SJSA1 (cell line): ENCODE results near the gene INKA2. TPM values are rescaled to one million over a fixed set of nuclear protein-coding genes. Genes with fewer than 3 reads are reported as not detected.

Experiments used
- DNase-seq, 2 experiments: peaks; one replicate each; pipeline ENCODE4 v3.0.0-alpha.2; 2015 to 2020; ENCODE audit warnings: low spot score in 2 of 2, low read depth in 1 of 2
- H3K27ac ChIP-seq: fragments of 250-450 bp; sonication (Bioruptor Pico); 2 replicates; pipeline ENCODE4 v1.5.1; 2020; ENCODE audit warnings: mild to moderate bottlenecking, moderate library complexity
- H3K27me3 ChIP-seq: fragments of 250-450 bp; sonication (Bioruptor Pico); replicated peaks from 2 replicates; pipeline ENCODE4 v1.5.1; 2020; ENCODE audit warnings: mild to moderate bottlenecking, moderate library complexity
- H3K36me3 ChIP-seq: fragments of 250-450 bp; sonication (Bioruptor Pico); 2 replicates; pipeline ENCODE4 v1.5.1; 2020; ENCODE audit warnings: mild to moderate bottlenecking
- H3K4me1 ChIP-seq: fragments of 250-450 bp; sonication (Bioruptor Pico); replicated peaks from 2 replicates; pipeline ENCODE4 v1.6.1; 2021; ENCODE audit warnings: mild to moderate bottlenecking
- H3K4me3 ChIP-seq: fragments of 250-450 bp; sonication (Bioruptor Pico); 2 replicates; pipeline ENCODE4 v1.5.1; 2020; ENCODE audit warnings: mild to moderate bottlenecking
- H3K9me3 ChIP-seq: fragments of 250-450 bp; sonication (Bioruptor Pico); replicated peaks from 2 replicates; pipeline ENCODE4 v1.5.1; 2020; ENCODE audit warnings: mild to moderate bottlenecking
- total RNA-seq: library from RNA; depleted of rRNA; stranded (reverse); fragments of >200 nt; shearing (Covaris generic); gene quantifications from 2 replicates; pipeline ENCODE4 v1.2.3, GENCODE V29; 2014

The INKA2 gene
- total RNA-seq, 1 experiment from 2014 or later = 3.4 TPM

GRCh38 chr1:111720977-111721786 is 18.0 kb downstream of the INKA2 start:
- Histone ChIP-seq H3K27me3 (no peaks in the 10 kb centered on the region), H3K27ac (peak overlapping the region; percentile 88), H3K4me3 (no peak overlapping the region), H3K9me3 (no peaks in the 10 kb centered on the region), H3K4me1 (peaks cover 56% of the 10 kb centered on the region), H3K36me3 (peaks cover 6% of the 10 kb centered on the region; the same call in 1 of the 2 replicates)
- no peak for DNase-seq

- H3K27me3 ChIP-seq = no peaks in the 10 kb centered on the region
- H3K9me3 ChIP-seq = no peaks in the 10 kb centered on the region
- DNase-seq = peak; percentile 84 to 85
- peaks cover 49% of the 10 kb centered on the region for H3K4me1 ChIP-seq
- no peak overlapping the region for H3K4me3 ChIP-seq
- peaks cover 6% of the 10 kb centered on the region for H3K36me3 ChIP-seq
- H3K27ac ChIP-seq = peak overlapping the region; percentile 88
Measured at GRCh38 chr1:111720274-111720976, 18.8 kb downstream of the INKA2 start.

- Histone ChIP-seq H3K4me1 (peaks cover 43% of the 10 kb centered on the region), H3K4me3 (no peak overlapping the region), H3K9me3 (no peaks in the 10 kb centered on the region), H3K27me3 (no peaks in the 10 kb centered on the region), H3K36me3 (peaks cover 6% of the 10 kb centered on the region), H3K27ac (peak overlapping the region; percentile 88)
- DNase-seq = peak; percentile 90 to 92
Measured at GRCh38 chr1:111719674-111720132, 19.5 kb downstream of the INKA2 start.

- DNase-seq = no peak
- peaks cover 43% of the 10 kb centered on the region for H3K4me1 ChIP-seq
- H3K27me3 ChIP-seq = no peaks in the 10 kb centered on the region
- H3K36me3 ChIP-seq = peaks cover 3% of the 10 kb centered on the region
- no peak overlapping the region for H3K4me3 ChIP-seq
- H3K27ac ChIP-seq = no peak overlapping the region
- no peaks in the 10 kb centered on the region for H3K9me3 ChIP-seq
Measured at GRCh38 chr1:111719135-111719534, 20.1 kb downstream of the INKA2 start.

DNA sequence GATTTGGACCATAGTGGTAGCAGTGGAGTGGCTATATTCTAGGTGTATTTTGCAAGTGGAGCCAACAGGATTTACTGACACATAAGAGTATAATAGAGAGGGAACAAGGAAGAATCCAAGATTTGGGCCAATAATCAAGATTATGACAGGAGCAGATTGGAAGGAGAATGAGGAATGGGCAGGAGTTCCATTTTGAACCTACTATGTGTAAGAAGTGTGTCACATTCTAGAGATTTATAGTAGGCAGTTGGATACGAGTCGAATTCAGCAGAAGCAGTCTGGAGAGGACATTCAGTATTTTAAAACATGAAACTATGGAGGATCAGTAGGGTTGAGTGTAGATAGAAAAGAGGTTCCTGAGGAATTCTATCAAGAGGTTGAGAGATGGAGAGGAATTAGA is 21.7 kb downstream of the INKA2 start:
- Histone ChIP-seq H3K4me3 (no peak overlapping the region), H3K36me3 (no peaks in the 10 kb centered on the region; the same call in 1 of the 2 replicates), H3K27ac (no peak overlapping the region), H3K27me3 (no peaks in the 10 kb centered on the region), H3K9me3 (no peaks in the 10 kb centered on the region), H3K4me1 (peaks cover 37% of the 10 kb centered on the region)
- DNase-seq = no peak

GRCh38 chr1:111716333-111716732 is 22.9 kb downstream of the INKA2 start:
- Histone ChIP-seq H3K9me3 (no peaks in the 10 kb centered on the region), H3K4me1 (peaks cover 26% of the 10 kb centered on the region), H3K4me3 (no peak overlapping the region), H3K27me3 (no peaks in the 10 kb centered on the region), H3K36me3 (no peaks in the 10 kb centered on the region; the same call in 1 of the 2 replicates), H3K27ac (no peak overlapping the region)
- DNase-seq = no peak

GRCh38 chr1:111709986-111710385 is 29.2 kb downstream of the INKA2 start:
- H3K36me3 ChIP-seq = peaks cover 11% of the 10 kb centered on the region
- H3K4me1 ChIP-seq = peaks cover 50% of the 10 kb centered on the region
- H3K4me3 ChIP-seq = no peak overlapping the region
- no peak for DNase-seq
- H3K27ac ChIP-seq = no peak overlapping the region
- H3K9me3 ChIP-seq = no peaks in the 10 kb centered on the region
- H3K27me3 ChIP-seq = no peaks in the 10 kb centered on the region

GRCh38 chr1:111707906-111708305 is 31.3 kb downstream of the INKA2 start:
- Histone ChIP-seq H3K27ac (peak overlapping the region; percentile 73), H3K27me3 (no peaks in the 10 kb centered on the region), H3K36me3 (peaks cover 18% of the 10 kb centered on the region), H3K4me1 (peaks cover 59% of the 10 kb centered on the region), H3K9me3 (no peaks in the 10 kb centered on the region), H3K4me3 (no peak overlapping the region)
- peak; percentile 84 for DNase-seq

GRCh38 chr1:111706921-111707320 is 32.3 kb downstream of the INKA2 start:
- Histone ChIP-seq H3K36me3 (peaks cover 19% of the 10 kb centered on the region), H3K4me3 (no peak overlapping the region), H3K27ac (peak overlapping the region; percentile 73), H3K27me3 (no peaks in the 10 kb centered on the region), H3K9me3 (no peaks in the 10 kb centered on the region), H3K4me1 (peaks cover 59% of the 10 kb centered on the region)
- peak in 1 of 2 experiments; percentile 67 for DNase-seq

DNA sequence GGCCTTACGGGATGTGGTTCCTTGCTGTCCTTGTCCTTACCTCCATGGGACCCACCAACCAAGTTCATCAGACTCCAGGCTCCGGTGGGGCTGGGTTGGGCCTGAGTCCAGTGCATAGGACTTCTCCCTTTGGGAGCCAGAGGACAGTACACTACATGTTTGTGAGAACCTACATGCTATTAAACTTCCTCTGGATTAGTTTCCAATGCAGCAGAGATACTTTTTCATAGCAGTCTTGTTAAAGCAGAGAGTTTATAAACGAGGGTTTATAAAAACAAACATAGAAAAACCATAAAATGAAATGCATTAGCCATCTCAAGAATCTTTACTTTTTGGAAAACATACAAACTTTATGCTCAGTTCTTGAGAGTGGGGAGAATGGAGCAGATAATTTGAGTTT is 33.4 kb downstream of the INKA2 start:
- H3K27ac ChIP-seq = peak overlapping the region; percentile 73
- peaks cover 59% of the 10 kb centered on the region for H3K4me1 ChIP-seq
- peak in 1 of 2 experiments; percentile 50 for DNase-seq
- no peaks in the 10 kb centered on the region for H3K27me3 ChIP-seq
- H3K36me3 ChIP-seq = peaks cover 30% of the 10 kb centered on the region
- no peaks in the 10 kb centered on the region for H3K9me3 ChIP-seq
- H3K4me3 ChIP-seq = no peak overlapping the region

DNA sequence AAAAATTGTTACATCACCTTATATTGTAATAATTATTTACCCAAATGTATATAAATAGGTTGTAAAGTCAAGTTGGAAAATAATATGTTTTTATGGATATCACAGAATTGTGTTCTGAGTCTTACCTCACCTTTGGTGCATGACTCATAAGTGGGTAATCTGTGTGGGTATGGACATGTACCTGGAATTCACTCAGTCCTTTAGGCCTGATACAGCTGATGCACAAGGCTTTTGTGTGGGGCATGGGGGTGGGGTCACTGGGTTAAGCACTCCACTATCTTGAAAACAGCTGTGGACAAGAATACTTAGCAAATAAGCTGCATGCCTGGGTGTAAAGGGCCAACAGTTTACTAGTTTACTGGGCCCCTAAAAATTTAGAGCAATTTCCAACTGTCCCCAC is 34.4 kb downstream of the INKA2 start:
- Histone ChIP-seq H3K4me1 (peaks cover 52% of the 10 kb centered on the region), H3K36me3 (peaks cover 39% of the 10 kb centered on the region), H3K27ac (no peak overlapping the region), H3K27me3 (no peaks in the 10 kb centered on the region), H3K9me3 (no peaks in the 10 kb centered on the region), H3K4me3 (no peak overlapping the region)
- DNase-seq = no peak

DNA sequence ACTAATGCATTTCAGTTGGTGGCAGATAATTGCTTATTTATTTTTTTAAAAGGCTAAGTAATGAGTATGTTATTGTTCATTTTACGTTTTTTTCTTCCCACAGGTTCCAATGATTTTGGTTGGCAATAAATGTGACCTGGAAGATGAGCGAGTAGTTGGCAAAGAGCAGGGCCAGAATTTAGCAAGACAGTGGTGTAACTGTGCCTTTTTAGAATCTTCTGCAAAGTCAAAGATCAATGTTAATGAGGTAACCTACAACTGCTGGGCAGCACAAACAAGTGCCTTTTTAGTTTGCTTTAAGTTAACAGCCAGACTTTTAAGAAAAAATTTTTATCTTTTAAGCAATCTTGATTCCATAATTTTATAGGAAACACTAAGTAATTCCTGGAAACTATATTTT is 35.0 kb downstream of the INKA2 start:
- Histone ChIP-seq H3K9me3 (no peaks in the 10 kb centered on the region), H3K27me3 (no peaks in the 10 kb centered on the region)
- no peak for DNase-seq

GRCh38 chr1:111702504-111703050 is 36.6 kb downstream of the INKA2 start:
- DNase-seq = no peak
- H3K4me1 ChIP-seq = peaks cover 30% of the 10 kb centered on the region
- peaks cover 49% of the 10 kb centered on the region for H3K36me3 ChIP-seq
- H3K27me3 ChIP-seq = no peaks in the 10 kb centered on the region
- no peaks in the 10 kb centered on the region for H3K9me3 ChIP-seq
- no peak overlapping the region for H3K4me3 ChIP-seq
- H3K27ac ChIP-seq = no peak overlapping the region

More for the DNA sequence above, 35.0 kb downstream of the INKA2 start:
- H3K27ac ChIP-seq = no peak overlapping the region
- H3K36me3 ChIP-seq = peaks cover 37% of the 10 kb centered on the region
- H3K4me3 ChIP-seq = no peak overlapping the region
- H3K4me1 ChIP-seq = peaks cover 46% of the 10 kb centered on the region

GRCh38 chr1:111699268-111699667 is 39.9 kb downstream of the INKA2 start:
- no peak overlapping the region for H3K27ac ChIP-seq
- no peak overlapping the region for H3K4me3 ChIP-seq
- no peaks in the 10 kb centered on the region for H3K27me3 ChIP-seq
- H3K4me1 ChIP-seq = peaks cover 1% of the 10 kb centered on the region
- peaks cover 59% of the 10 kb centered on the region for H3K36me3 ChIP-seq
- no peaks in the 10 kb centered on the region for H3K9me3 ChIP-seq
- no peak for DNase-seq
